Measurements from ENCODE around the gene ATP6V0B. TPM values are rescaled to one million over a fixed set of nuclear protein-coding genes. Genes with fewer than 3 reads are reported as not detected.

The ATP6V0B gene
- total and polyA plus RNA-seq, 9 of the 15 experiments (the other 6 are each of a cell fraction or from before 2014, with no cell fraction given): 137 to 328 (median 220) TPM

- TF ChIP-seq YY1 (IDR thresholded peaks at IDR 0.05; ENCODE audit: borderline replicate concordance in 1 of 3, control insufficient read depth in 1 of 3, extremely low read depth in 1 of 3, insufficient read depth in 3 of 3, insufficient read length in 1 of 3, insufficient replicate concordance in 2 of 3, low read depth in 1 of 3, low read length in 2 of 3) (peak in 2 of 3 experiments; percentile 8 to 9), CTCF (IDR thresholded peaks at IDR 0.05 in 2 of 3, conservative IDR thresholded peaks at IDR 0.05 in 1 of 3; ENCODE audit: insufficient read depth in 2 of 3, low read depth in 1 of 3, low read length in 3 of 3) (peak; percentile 88 to 94 (median 92)), ZKSCAN1 (IDR thresholded peaks at IDR 0.05; ENCODE audit: low read depth, low read length) (0 out of 2 replicates have a peak, but pooled peaks have one; percentile 18), CTCFL (IDR thresholded peaks at IDR 0.05; ENCODE audit: borderline replicate concordance, insufficient read depth, low read depth, low read length, poor library complexity, severe bottlenecking) (peak; percentile 81), MAZ (CRISPR knock-in tag; conservative IDR thresholded peaks at IDR 0.05 in 1 of 2, IDR thresholded peaks at IDR 0.05 in 1 of 2) (peak; percentile 57 to 95; a peak in 3 of 4 replicates), CREM (IDR thresholded peaks at IDR 0.05; ENCODE audit: low read depth) (peak; percentile 55; the same call in 1 of the 2 replicates), MXD1 (CRISPR knock-in tag; IDR thresholded peaks at IDR 0.05; ENCODE audit: borderline replicate concordance, poor library complexity, severe bottlenecking) (no peak), ZNF609 (CRISPR knock-in tag; IDR thresholded peaks at IDR 0.05; ENCODE audit: borderline replicate concordance) (0 out of 2 replicates have a peak, but pooled peaks have one; percentile 60), POLR2AphosphoS2 (IDR thresholded peaks at IDR 0.05; ENCODE audit: low read length) (peak; percentile 64), HNRNPLL (IDR thresholded peaks at IDR 0.05; ENCODE audit: low read depth, low read length, poor library complexity, severe bottlenecking) (no peak), DACH1 (IDR thresholded peaks at IDR 0.05; ENCODE audit: partially characterized antibody) (peak; percentile 57), FOXJ3 (CRISPR knock-in tag; IDR thresholded peaks at IDR 0.05) (no peak)
Measured at GRCh38 chr1:43994794-43995790, 20.3 kb downstream of the ATP6V0B start (continued).

All from K562 (cell line).